HG02623 (cell line): ENCODE results near the gene COL9A3.

ENCODE experiments used
- ATAC-seq: cut with Tn5 transposase; IDR thresholded peaks from one replicate; pipeline ENCODE4 v1.9.1; 2021; ENCODE audit warnings: moderate library complexity; ENCODE audit not compliant: unreplicated experiment

The COL9A3 gene

DNA sequence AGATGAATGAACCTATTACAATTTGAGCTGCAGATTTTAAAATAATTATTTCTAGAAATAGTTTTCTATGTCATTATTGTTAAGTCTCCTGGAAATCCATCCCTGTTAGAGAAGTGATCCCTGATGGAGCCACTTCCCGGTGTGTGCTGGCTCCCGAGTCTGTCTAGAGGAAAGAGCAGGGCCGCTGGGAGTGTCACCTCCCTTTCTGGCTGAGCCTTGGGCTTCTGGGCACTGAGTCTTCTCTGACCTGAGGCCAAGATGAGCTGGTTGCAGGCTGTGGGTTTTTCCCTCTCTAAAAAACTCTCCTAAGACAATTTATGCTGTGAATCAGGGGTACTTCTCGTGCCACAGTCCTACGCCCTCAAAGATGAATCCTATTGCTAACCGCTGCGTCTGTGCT lies 73.6 kb downstream of the COL9A3 start:
- no peak for ATAC-seq
